ENCODE measurements around the gene PRPF19.

The PRPF19 gene

DNA sequence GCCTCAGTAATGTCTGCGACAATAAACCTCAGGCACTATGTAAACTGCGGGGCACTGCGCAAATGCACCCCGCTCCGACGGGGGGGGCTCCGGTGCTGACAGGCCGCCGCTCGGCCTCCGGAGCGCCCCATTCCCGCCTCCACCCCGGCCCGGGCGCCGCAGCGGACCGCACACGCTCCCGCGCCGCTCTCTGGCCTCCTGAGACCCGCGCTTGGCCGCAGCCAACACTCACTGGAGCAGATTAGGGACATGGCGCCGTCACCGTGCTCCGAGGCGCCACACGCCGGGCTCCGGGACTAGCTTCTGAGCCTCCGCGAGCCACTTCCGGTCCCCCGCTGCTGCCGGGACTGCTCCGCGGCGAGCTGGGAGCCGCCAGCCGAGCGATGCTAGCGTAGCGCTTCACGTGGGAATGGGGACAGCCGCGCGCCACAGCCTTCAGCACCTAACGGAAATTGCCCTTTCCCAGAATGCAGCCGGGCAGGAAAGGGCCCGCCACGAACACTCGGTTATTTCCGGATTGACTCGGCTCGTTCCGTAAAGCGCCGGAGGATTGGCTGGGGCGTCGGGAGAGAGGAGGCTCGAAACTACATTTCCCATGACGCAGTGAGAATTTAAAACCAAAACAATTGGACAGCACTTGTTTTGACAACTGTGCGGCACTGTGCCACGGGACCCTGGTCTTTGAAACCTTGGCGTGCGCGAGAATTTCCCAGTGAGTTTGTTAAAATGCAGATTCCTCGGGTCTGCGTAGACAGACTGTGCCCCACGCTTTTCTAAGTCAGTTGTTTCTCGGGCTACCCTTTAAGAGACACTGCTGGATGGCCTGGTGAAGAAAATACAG is at the start of gene PRPF19:
Gene PRPF19 (minus strand): TSS at position 454 of the 841 bp plus-strand sequence. CDS start 203 bp downstream, at position 251.
- peak; percentile 93 to 97 for DNase-seq (ENCODE audit: low read depth in 2 of 2)

GRCh38 chr11:60955571-60955970 is 49.2 kb upstream of the PRPF19 start:
- no peak for DNase-seq (ENCODE audit: low read depth in 2 of 2)

DNA sequence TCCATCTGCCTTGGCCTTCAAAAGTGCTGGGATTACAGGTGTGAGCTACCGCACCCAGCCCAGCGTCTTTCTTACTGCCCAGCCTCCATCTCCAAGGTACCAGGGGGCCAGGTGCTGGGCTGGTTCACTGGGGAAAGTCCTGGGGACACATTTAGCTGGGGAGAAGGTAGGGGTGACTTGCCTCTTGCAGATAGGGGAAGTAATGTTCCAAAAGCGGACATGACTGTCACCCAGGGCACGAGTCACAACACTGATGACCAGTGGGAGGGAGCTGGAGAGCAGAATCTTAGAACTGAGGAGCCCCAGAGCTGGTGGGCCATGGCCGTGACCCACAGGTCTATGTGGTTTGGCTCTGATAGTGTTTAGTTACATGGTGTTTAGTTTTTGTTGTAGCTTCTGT is 48.0 kb upstream of the PRPF19 start:
- no peak for DNase-seq (ENCODE audit: low read depth in 2 of 2)

DNA sequence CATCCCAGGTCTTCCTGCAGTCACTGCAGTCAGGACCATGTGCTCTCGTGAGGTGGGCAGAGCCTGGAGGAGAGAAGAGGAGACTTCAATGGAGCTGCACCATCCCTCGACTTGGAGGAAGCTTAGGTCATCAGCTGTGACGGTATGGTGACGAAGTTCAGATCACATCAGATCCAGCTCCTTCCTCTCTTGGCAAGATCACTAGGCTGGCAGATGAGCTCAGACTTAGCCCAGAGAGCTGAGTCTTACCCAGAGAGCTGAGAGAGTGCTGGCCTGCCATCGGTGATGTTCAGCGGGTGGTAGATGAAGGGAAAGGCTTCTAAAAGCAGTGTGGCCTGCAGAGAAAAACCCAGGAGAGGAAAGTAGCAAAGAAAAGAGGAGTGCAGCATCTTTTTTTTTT is 47.4 kb upstream of the PRPF19 start:
- DNase-seq (ENCODE audit: low read depth in 2 of 2) = no peak

GRCh38 chr11:60952742-60953170 is 46.4 kb upstream of the PRPF19 start:
- DNase-seq (ENCODE audit: low read depth in 2 of 2) = no peak

GRCh38 chr11:60951904-60952741 is 45.7 kb upstream of the PRPF19 start, which contains the start of gene SLC15A3:
Gene SLC15A3 (minus strand): TSS chr11:60952176. CDS start chr11:60951551, 625 bp downstream.
- no peak for DNase-seq (ENCODE audit: low read depth in 2 of 2)

DNA sequence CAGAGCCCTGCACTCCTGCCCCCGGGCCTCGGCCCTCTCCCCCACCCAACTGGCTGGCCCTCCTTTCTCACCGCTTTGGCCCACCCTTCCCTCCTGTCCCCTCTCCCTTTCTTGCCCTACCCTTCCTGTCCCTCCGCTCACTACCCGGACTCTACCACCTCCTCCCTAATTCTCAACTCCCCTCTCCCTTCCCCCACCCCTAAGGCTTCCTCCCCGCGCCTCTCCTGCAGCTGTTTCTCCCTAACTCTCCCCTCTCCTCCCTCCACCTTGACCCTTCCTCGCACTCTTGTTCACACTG is 45.2 kb upstream of the PRPF19 start:
- no peak for DNase-seq (ENCODE audit: low read depth in 2 of 2)

- DNase-seq (ENCODE audit: low read depth in 2 of 2) = no peak
Measured at GRCh38 chr11:60950933-60951605, 44.7 kb upstream of the PRPF19 start.

DNA sequence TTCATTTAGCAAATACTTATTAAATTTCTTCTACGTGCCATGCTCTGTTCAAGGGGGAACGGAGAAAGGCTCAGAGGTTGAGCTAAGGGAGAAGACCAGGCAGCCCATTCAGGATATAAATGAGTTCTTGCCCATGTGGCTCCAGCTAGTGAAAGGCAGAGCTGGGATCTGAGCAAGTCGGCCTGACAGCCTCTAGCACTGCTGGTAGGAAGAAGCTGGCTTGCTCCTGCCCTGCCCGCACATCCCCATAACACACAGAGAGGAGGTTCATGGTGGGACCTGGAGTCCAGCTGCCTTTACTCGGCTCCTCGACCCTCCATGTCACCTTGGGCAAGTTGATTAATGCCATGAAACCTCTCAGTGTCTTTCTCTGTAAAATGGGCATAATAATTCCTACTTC is 43.6 kb upstream of the PRPF19 start:
- DNase-seq (ENCODE audit: low read depth in 2 of 2) = no peak

- DNase-seq (ENCODE audit: low read depth in 2 of 2) = no peak
Measured at GRCh38 chr11:60948250-60948649, 41.9 kb upstream of the PRPF19 start.

DNA sequence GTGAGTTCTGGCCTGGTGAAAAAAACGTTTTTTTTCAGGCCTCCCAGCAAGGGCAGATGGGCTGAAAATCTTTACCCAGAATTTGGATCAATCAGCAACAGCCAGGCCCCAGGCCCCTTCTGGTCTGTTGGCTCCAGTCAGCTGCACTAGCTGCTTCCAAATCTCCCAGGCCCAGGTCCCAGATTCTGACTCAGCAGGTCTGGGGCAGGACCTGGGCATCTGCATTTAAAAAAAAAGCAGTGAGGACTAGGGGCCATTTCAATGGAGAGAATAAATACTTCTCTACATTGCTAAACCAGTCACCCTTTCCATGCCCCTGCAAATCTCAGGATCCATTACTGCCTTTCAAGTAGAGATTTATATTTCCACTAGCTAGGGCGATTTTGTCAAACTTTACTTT is 41.3 kb upstream of the PRPF19 start:
- DNase-seq (ENCODE audit: low read depth in 2 of 2) = no peak

- DNase-seq (ENCODE audit: low read depth in 2 of 2) = no peak
Measured at GRCh38 chr11:60946601-60947264, 40.3 kb upstream of the PRPF19 start.

- DNase-seq (ENCODE audit: low read depth in 2 of 2) = no peak
Measured at GRCh38 chr11:60945295-60945667, 38.9 kb upstream of the PRPF19 start.

DNA sequence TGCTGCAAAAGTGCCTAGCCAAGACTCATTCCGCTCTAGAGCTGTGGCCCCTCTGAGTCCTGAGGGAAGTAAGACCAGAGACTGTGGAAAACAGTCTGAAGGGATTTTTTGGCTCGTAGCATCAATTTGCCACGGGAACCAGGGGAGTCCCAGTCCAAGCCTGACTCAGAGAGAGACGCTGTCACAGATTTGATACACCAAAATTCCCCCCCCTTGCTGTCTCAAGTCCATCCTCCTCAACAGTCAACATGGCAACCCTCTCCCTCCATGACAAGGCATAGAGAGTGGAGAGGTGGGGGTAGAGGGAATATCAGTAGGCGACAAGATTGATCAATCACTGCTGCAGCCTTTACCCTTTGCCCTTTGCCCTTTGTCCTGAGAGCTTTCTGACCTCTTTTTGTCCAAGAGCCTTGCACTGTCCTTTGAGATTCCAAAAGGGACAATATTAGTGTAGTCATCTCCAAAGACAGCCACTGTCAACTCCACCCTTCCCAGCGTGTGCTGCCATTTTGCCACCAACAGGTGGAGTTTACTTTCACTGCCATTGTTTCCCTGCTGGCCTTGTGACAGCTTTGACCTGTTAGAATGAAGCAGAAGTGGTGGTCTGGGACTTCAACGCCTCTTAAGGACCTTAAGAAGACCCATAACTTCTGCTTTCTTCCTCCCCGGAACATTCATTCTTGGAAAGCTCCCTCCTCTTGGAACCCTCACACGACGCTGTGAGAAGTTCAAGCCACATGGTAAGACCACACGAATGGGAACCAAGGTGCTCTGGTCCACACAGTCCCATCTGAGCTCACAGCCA is 38.3 kb upstream of the PRPF19 start:
- no peak for DNase-seq (ENCODE audit: low read depth in 2 of 2)

DNA sequence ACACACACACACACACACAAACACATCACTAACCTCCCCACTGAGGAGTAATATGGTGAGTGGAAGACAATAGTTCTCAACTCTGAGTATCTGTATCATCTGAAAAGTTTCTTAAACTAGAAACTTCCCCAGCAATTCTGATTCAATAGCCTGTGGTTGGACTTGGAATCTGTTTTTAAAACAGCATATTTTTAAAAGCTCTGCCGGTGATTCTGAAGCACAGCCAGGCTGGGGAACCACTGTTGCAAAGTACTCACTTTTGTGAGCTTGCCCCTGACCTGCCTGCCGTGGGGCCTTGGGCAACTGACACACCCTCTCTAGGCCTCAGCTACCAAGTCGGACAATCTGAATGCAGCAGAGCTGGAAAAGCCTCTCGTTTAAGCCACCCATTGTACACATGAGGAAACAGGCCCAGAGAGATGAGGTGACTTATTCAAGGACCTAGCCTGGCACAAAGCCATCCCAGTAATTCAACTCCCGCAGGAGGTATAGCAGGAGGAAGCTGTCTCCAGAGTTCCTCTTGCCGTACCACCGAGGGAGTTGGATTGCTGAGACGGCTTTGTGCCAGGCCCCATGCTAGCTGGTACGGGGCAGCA is 36.7 kb upstream of the PRPF19 start:
- DNase-seq (ENCODE audit: low read depth in 2 of 2) = no peak

DNA sequence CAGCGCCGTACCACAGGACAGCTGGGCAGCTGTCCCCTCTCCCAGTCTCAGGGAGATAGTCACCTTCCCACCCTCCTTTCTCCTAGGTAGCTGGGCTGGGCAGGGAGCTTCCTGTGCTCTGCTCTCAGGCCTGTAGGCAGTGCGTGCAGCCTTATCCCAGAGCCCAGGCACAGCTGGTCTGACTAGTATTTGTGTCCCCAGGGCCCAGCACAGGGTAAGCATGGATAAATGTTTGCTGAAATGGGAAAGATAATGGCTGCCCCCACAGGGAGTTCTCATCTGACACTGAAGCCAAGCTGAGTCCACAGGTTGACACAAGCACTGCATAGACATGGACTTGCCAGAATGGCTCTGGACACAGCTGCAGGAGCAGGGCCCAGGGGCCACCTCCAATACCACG is 35.8 kb upstream of the PRPF19 start:
- DNase-seq (ENCODE audit: low read depth in 2 of 2) = no peak

DNA sequence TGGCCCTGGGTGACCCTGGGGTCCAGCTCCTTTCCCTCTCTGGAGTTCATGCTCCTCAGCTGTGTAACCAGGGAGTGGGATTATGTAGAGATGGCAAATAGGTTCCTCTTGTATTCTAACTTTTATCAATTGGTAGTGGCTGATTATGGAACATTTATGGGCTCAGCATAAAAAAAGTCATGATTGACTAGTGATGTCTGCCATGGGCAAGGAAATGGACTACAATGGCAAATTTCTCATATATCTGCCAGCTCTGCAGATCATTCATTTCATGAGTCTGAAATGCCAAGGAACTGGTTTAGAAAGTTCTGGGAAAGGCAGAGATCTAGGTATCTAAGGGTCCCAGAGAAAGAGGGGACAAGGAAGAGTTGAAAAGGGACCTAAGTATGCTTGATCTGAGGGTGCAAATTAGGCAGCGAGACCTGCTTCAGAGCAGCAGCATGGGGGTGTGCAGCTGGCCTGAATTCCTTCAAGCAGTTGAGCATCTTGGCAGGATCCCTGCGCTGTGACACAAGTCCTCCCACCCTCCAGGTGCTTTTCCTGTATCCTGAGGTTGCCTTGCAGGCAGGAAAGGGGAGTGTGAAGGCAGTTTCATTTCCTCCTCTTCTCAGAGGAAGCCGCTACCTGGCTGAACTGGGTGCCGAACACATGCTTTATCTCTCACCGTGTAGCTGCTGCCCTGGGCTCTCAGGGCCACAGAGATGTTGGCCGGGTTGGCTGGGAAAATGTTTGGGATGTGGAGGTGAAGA is 35.2 kb upstream of the PRPF19 start:
- no peak for DNase-seq (ENCODE audit: low read depth in 2 of 2)

DNA sequence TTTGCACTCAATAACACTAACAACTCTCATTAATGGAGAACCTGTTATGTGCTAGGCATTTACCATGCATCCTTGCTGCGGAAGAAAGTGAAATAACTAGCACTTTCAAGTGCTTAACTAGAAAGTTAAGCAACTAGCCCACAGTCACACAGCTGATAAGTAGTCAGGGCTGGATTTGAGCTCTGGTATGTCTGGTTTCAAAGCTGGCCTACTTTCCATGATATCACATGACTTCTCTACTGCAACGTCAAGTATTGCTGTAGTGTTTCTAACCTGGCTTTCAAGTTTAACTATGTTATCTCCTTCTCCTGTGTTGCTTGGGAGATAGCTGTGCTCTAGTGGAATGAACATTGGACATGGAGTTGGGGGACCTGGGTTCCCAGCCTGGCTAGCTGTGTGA is 33.5 kb upstream of the PRPF19 start:
- no peak for DNase-seq (ENCODE audit: low read depth in 2 of 2)

GRCh38 chr11:60939301-60939700 is 32.9 kb upstream of the PRPF19 start:
- no peak for DNase-seq (ENCODE audit: low read depth in 2 of 2)

GRCh38 chr11:60938500-60938899 is 32.1 kb upstream of the PRPF19 start:
- DNase-seq (ENCODE audit: low read depth in 2 of 2) = no peak

All from activated CD8-positive, alpha-beta memory T cell treated with anti-CD3 and anti-CD28 coated beads for 4 hours (primary cell).